ENCODE data around the gene LRRIQ1. TPM values are rescaled to one million over a fixed set of nuclear protein-coding genes. Genes with fewer than 3 reads are reported as not detected.

The LRRIQ1 gene
- total and polyA plus RNA-seq, 4 donors, result 0.05 to 0.08 TPM; not detected in 2

- Histone ChIP-seq H3K9me3 (ENCODE audit: control insufficient read depth in 4 of 4, low read length in 3 of 4) (peaks cover 0 to 4% (median 0%) of the 10 kb centered on the region in 4 donors), H3K27ac (ENCODE audit: low read depth in 1 of 2, low read length in 2 of 2) (no peak overlapping the region), H3K4me3 (ENCODE audit: low read depth in 1 of 3, low read length in 3 of 3) (no peak overlapping the region), H3K27me3 (ENCODE audit: control insufficient read depth in 4 of 4, insufficient read depth in 4 of 4, low read length in 3 of 4) (peaks cover 7 to 40% (median 15%) of the 10 kb centered on the region in 4 donors), H3K4me1 (ENCODE audit: control insufficient read depth in 4 of 4, insufficient read depth in 4 of 4, low read length in 3 of 4) (peaks cover 9 to 35% (median 16%) of the 10 kb centered on the region in 4 donors), H3K36me3 (ENCODE audit: control insufficient read depth in 4 of 4, insufficient read depth in 3 of 4, low read depth in 1 of 4, low read length in 3 of 4) (no peaks in the 10 kb centered on the region), H3K9ac (ENCODE audit: low read depth in 1 of 2, low read length in 2 of 2) (no peak overlapping the region)
- DNase-seq (ENCODE audit: low spot score), result no peak
- TF ChIP-seq FOXA2 (IDR thresholded peaks at IDR 0.05) (no peak), ATF3 (IDR thresholded peaks at IDR 0.05) (no peak), YY1 (IDR thresholded peaks at IDR 0.05) (no peak), RXRA (IDR thresholded peaks at IDR 0.05) (no peak), RAD21 (IDR thresholded peaks at IDR 0.05) (no peak), HNF4A (conservative IDR thresholded peaks at IDR 0.05) (no peak), HNF4G (IDR thresholded peaks at IDR 0.05) (no peak), NR2F2 (IDR thresholded peaks at IDR 0.05) (no peak), FOXA1 (IDR thresholded peaks at IDR 0.05) (no peak), SP1 (IDR thresholded peaks at IDR 0.05) (no peak), TAF1 (conservative IDR thresholded peaks at IDR 0.05) (no peak), GABPA (IDR thresholded peaks at IDR 0.05 in 1 of 2, conservative IDR thresholded peaks at IDR 0.05 in 1 of 2) (no peak), ZBTB33 (IDR thresholded peaks at IDR 0.05) (no peak), JUND (IDR thresholded peaks at IDR 0.05) (no peak), EGR1 (IDR thresholded peaks at IDR 0.05; ENCODE audit: low read depth in 2 of 2) (no peak), CTCF (IDR thresholded peaks at IDR 0.05; ENCODE audit: low read depth, low read length, missing input control) (no peak)
- TF ChIP-seq, protein P1, sequence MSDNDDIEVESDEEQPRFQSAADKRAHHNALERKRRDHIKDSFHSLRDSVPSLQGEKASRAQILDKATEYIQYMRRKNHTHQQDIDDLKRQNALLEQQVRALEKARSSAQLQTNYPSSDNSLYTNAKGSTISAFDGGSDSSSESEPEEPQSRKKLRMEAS (IDR thresholded peaks at IDR 0.05), result no peak
- TF ChIP-seq, protein P2, sequence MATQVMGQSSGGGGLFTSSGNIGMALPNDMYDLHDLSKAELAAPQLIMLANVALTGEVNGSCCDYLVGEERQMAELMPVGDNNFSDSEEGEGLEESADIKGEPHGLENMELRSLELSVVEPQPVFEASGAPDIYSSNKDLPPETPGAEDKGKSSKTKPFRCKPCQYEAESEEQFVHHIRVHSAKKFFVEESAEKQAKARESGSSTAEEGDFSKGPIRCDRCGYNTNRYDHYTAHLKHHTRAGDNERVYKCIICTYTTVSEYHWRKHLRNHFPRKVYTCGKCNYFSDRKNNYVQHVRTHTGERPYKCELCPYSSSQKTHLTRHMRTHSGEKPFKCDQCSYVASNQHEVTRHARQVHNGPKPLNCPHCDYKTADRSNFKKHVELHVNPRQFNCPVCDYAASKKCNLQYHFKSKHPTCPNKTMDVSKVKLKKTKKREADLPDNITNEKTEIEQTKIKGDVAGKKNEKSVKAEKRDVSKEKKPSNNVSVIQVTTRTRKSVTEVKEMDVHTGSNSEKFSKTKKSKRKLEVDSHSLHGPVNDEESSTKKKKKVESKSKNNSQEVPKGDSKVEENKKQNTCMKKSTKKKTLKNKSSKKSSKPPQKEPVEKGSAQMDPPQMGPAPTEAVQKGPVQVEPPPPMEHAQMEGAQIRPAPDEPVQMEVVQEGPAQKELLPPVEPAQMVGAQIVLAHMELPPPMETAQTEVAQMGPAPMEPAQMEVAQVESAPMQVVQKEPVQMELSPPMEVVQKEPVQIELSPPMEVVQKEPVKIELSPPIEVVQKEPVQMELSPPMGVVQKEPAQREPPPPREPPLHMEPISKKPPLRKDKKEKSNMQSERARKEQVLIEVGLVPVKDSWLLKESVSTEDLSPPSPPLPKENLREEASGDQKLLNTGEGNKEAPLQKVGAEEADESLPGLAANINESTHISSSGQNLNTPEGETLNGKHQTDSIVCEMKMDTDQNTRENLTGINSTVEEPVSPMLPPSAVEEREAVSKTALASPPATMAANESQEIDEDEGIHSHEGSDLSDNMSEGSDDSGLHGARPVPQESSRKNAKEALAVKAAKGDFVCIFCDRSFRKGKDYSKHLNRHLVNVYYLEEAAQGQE (IDR thresholded peaks at IDR 0.05), result no peak
- WGBS, result 16% methylated on average over 3 of the region's 3 CpGs
These were observed 241.0 kb downstream of the LRRIQ1 start for GRCh38 chr12:85277191-85277590.

Measured in liver (tissue), 9 donors.